Panc1 (cell line): ENCODE measurements around the gene SLC43A2.

Experiments
- CTCF ChIP-seq: fragments of 450-650 bp; IDR thresholded peaks from 2 replicates; pipeline ENCODE4 v1.5.1; 2017; ENCODE audit warnings: mild to moderate bottlenecking
- POLR2AphosphoS5 ChIP-seq: IDR thresholded peaks from 2 replicates; pipeline ENCODE4 v1.6.1; 2012; ENCODE audit warnings: mild to moderate bottlenecking, low read depth, low read length, moderate library complexity

- TF ChIP-seq CTCF, result no peak
- no peak for TF ChIP-seq POLR2AphosphoS5
Measured at GRCh38 chr17:1624650-1625049, 4.0 kb downstream of the SLC43A2 start.
